ENCODE measurements around the gene BCKDHB.

DNA sequence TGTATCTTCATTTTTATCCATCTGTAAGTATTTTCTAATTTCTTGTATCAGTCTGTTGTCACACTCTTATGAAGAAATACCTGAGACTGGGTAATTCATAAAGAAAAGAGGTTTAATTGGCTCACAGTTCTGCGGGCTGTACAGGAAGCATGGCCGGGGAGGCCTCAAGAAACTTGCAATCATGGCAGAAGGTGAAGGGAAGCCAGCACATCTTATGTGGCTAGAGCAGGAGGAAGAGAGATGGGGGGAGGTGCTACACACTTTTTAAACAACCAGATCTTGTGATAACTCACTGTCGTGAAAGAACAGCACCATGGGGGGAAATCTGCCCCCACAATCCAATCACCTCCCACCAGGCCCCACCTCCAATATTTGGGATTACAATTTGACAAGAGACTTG is 10.9 kb upstream of the BCKDHB start:
- TF ChIP-seq, protein P1, sequence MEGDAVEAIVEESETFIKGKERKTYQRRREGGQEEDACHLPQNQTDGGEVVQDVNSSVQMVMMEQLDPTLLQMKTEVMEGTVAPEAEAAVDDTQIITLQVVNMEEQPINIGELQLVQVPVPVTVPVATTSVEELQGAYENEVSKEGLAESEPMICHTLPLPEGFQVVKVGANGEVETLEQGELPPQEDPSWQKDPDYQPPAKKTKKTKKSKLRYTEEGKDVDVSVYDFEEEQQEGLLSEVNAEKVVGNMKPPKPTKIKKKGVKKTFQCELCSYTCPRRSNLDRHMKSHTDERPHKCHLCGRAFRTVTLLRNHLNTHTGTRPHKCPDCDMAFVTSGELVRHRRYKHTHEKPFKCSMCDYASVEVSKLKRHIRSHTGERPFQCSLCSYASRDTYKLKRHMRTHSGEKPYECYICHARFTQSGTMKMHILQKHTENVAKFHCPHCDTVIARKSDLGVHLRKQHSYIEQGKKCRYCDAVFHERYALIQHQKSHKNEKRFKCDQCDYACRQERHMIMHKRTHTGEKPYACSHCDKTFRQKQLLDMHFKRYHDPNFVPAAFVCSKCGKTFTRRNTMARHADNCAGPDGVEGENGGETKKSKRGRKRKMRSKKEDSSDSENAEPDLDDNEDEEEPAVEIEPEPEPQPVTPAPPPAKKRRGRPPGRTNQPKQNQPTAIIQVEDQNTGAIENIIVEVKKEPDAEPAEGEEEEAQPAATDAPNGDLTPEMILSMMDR (IDR thresholded peaks at IDR 0.05; ENCODE audit: extremely low read depth in 1 of 2, insufficient read depth in 1 of 2, low read depth in 1 of 2, low read length in 2 of 2) = no peak
- TF ChIP-seq MYC (IDR thresholded peaks at IDR 0.05; ENCODE audit: low read depth, low read length) = no peak
- no peak for TF ChIP-seq POLR2AphosphoS5 (IDR thresholded peaks at IDR 0.05; ENCODE audit: insufficient read depth, low read depth, low read length)
- no peak for TF ChIP-seq EZH2 (IDR thresholded peaks at IDR 0.05; ENCODE audit: borderline replicate concordance, low read depth, low read length, severe bottlenecking)
- no peak for TF ChIP-seq POLR2A (IDR thresholded peaks at IDR 0.05; ENCODE audit: low read depth, low read length)
- TF ChIP-seq GATA2 (IDR thresholded peaks at IDR 0.05; ENCODE audit: insufficient read depth, insufficient read length, low read depth, low read length) = no peak

Data from endothelial cell of umbilical vein (primary cell).